Activated T-cell treated with anti-CD3 and anti-CD28 coated beads, Interleukin-2, amount 50 U/mL, for 4 hours (primary cell): Measurements from ENCODE around the gene RELL1. TPM values are rescaled to one million over a fixed set of nuclear protein-coding genes. Genes with fewer than 3 reads are reported as not detected.

ENCODE experiments used
- ATAC-seq, 2 donors: fragments of 200-7000 bp; cut with Tn5 transposase; one replicate each; pipeline ENCODE4 v1.10.0; 2021
- DNase-seq: peaks from one replicate; pipeline ENCODE4 v3.0.0-alpha.2; 2020
- H3K27me3 Mint-ChIP-seq: one replicate; pipeline ENCODE4 v1.8.0; 2021; ENCODE audit warnings: low read depth, mixed read lengths
- H3K36me3 Mint-ChIP-seq: one replicate; pipeline ENCODE4 v1.8.0; 2022; ENCODE audit warnings: mixed read lengths; ENCODE audit not compliant: insufficient read depth
- H3K4me1 Mint-ChIP-seq: one replicate; pipeline ENCODE4 v1.8.0; 2021; ENCODE audit warnings: low read depth, mixed read lengths
- H3K4me3 Mint-ChIP-seq: one replicate; pipeline ENCODE4 v1.8.0; 2021; ENCODE audit warnings: mild to moderate bottlenecking, moderate library complexity, mixed read lengths
- H3K9me3 Mint-ChIP-seq: one replicate; pipeline ENCODE4 v1.8.0; 2021; ENCODE audit warnings: mixed read lengths
- total RNA-seq, 3 donors: library from RNA; stranded (reverse); gene quantifications; one replicate each; pipeline ENCODE4 v1.2.1, GENCODE V29; 2021

Gene RELL1
- total RNA-seq, 3 donors from 2014 or later: 7.7 to 9.0 (median 8.2) TPM

- Mint-ChIP-seq H3K36me3 (peaks cover 28% of the 10 kb centered on the region), H3K4me3 (no peak overlapping the region), H3K9me3 (no peaks in the 10 kb centered on the region), H3K4me1 (peaks cover 10% of the 10 kb centered on the region), H3K27me3 (no peaks in the 10 kb centered on the region)
- ATAC-seq (no peak), DNase-seq (no peak)
Measured at GRCh38 chr4:37648084-37648817, 37.9 kb downstream of the RELL1 start.

DNA sequence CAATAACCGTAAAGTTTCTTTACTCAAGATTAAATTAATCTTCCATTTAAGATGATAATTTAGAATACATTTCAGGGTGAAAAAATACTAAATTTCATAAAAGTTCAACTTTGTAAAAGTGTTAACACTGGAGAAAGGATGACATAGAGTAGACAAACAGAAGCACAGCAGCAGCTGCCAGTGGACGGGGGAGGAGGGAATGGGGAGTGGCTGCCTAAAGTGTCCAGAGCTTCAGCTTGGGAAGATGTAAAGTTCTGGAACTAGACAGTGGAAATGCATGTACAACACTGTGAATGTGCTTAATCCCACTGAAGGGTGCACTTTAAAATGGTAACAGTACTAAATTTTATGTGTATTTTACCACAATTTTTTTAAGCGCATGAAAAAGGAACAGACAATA lies 39.9 kb downstream of the RELL1 start:
- no peak overlapping the region for H3K4me3 Mint-ChIP-seq
- no peaks in the 10 kb centered on the region for H3K9me3 Mint-ChIP-seq
- H3K4me1 Mint-ChIP-seq: peaks cover 1% of the 10 kb centered on the region
- ATAC-seq: no peak
- H3K27me3 Mint-ChIP-seq: no peaks in the 10 kb centered on the region
- peaks cover 31% of the 10 kb centered on the region for H3K36me3 Mint-ChIP-seq
- no peak for DNase-seq

DNA sequence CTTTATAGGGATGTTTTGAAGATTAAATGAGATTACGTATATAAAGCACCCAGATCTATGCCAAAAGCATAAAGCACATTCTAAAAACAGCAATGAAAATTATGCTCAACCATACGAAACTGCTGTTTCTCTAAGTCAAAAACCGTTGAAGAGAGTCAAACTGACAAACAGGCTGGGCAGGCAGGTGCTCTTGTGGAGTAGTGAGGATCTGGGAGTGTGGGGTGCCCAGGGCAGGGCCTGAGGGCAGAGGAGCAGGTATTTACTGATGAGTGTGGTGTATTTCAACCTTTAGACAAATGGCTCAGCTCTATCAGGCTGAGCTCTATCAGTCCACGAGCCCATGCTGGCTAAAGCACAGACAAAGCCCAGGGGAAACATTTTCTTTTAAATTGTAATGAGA lies 40.4 kb downstream of the RELL1 start:
- DNase-seq (no peak), ATAC-seq (no peak)
- no peaks in the 10 kb centered on the region for H3K27me3 Mint-ChIP-seq
- peaks cover 31% of the 10 kb centered on the region for H3K36me3 Mint-ChIP-seq
- no peak overlapping the region for H3K4me3 Mint-ChIP-seq
- no peaks in the 10 kb centered on the region for H3K9me3 Mint-ChIP-seq
- H3K4me1 Mint-ChIP-seq: no peaks in the 10 kb centered on the region

DNA sequence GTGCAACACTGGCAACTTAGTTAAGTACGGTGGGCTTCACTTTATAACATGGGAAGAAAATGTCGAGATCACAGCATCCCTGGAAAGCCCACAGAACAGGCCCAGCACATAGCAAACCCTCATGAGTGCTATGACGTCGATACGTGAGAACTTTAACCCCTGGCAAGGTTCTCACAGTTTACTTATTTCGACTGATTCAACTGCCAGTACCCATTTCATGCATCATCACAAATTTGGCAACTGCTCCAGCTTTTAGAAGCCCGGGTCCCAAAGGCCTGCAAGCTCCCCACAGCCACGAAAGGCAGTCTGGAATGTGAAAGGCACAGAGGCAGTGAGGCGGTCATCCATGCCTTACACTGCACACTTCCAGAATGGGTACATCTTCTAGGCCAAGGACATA lies 41.2 kb downstream of the RELL1 start:
- no peak overlapping the region for H3K4me3 Mint-ChIP-seq
- ATAC-seq (no peak), DNase-seq (no peak)
- H3K36me3 Mint-ChIP-seq: peaks cover 26% of the 10 kb centered on the region
- H3K9me3 Mint-ChIP-seq: no peaks in the 10 kb centered on the region
- H3K27me3 Mint-ChIP-seq: no peaks in the 10 kb centered on the region
- H3K4me1 Mint-ChIP-seq: no peaks in the 10 kb centered on the region

- H3K27me3 Mint-ChIP-seq: no peaks in the 10 kb centered on the region
- no peak for DNase-seq
- H3K9me3 Mint-ChIP-seq: no peaks in the 10 kb centered on the region
- no peak overlapping the region for H3K4me3 Mint-ChIP-seq
- peaks cover 34% of the 10 kb centered on the region for H3K36me3 Mint-ChIP-seq
- no peaks in the 10 kb centered on the region for H3K4me1 Mint-ChIP-seq
- no peak for ATAC-seq
Measured at GRCh38 chr4:37641886-37642849, 44.0 kb downstream of the RELL1 start.

GRCh38 chr4:37641352-37641751 lies 44.8 kb downstream of the RELL1 start:
- ATAC-seq (no peak), DNase-seq (no peak)
- Mint-ChIP-seq H3K4me3 (no peak overlapping the region), H3K9me3 (no peaks in the 10 kb centered on the region), H3K4me1 (no peaks in the 10 kb centered on the region), H3K36me3 (peaks cover 32% of the 10 kb centered on the region), H3K27me3 (no peaks in the 10 kb centered on the region)

DNA sequence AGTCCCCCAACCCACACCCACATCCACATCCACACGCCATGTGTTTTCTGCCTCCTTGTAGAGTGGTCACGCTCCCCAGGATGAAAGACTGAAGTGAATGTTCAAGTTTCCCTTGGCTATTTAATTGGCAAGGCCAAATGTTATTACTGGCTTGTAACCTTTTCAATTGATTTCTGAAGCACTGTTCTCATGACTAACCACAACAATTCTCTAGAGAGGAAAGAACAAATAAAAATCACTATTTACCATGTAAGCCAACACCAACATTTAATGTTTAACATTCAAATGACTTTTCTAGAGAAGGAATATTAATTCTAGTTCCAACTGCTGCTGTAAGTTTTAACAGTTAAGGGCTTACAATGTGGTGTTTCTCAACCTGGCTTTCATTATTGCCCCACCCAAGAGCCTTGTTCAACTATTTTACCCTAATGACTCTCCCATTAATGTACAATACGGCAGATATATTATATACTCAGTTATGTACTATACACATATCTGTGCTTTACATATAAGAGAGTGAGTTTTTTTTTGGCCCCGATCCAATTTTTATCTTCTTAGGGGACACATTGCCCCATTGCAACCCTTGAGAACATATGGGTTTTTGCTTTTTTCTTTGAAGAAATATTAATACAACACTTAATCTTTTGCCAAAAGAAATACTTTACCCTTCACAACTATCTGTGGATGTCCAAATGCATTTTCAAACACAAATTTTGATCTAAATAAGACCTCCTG lies 46.5 kb downstream of the RELL1 start:
- Mint-ChIP-seq H3K9me3 (no peaks in the 10 kb centered on the region), H3K4me1 (no peaks in the 10 kb centered on the region), H3K27me3 (no peaks in the 10 kb centered on the region), H3K4me3 (no peak overlapping the region), H3K36me3 (peaks cover 27% of the 10 kb centered on the region)
- no peak for ATAC-seq
- DNase-seq: no peak

GRCh38 chr4:37635155-37635554 lies 51.0 kb downstream of the RELL1 start:
- Mint-ChIP-seq H3K36me3 (peaks cover 39% of the 10 kb centered on the region), H3K4me3 (no peak overlapping the region), H3K27me3 (no peaks in the 10 kb centered on the region), H3K4me1 (no peaks in the 10 kb centered on the region), H3K9me3 (no peaks in the 10 kb centered on the region)
- no peak for DNase-seq
- ATAC-seq: no peak

DNA sequence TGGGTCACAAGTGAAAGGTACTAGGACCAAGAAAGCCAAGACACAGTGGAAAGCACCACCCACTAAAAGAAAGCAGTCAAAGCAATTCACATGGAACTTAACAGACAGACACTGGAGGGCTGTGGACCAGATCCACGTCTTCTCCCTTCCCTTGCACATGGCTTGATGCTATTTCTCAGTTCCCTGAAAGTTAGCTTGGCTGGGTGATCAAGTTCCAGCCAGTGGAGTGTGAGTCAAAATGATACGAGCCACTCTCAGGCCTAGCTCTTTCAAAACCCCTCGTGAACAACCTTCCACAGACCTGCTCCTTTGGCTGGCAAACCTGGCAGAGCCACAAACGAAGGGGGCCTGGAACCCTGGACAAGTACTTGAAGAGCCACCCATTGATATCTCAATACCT lies 52.0 kb downstream of the RELL1 start:
- no peaks in the 10 kb centered on the region for H3K9me3 Mint-ChIP-seq
- no peaks in the 10 kb centered on the region for H3K4me1 Mint-ChIP-seq
- peaks cover 40% of the 10 kb centered on the region for H3K36me3 Mint-ChIP-seq

DNA sequence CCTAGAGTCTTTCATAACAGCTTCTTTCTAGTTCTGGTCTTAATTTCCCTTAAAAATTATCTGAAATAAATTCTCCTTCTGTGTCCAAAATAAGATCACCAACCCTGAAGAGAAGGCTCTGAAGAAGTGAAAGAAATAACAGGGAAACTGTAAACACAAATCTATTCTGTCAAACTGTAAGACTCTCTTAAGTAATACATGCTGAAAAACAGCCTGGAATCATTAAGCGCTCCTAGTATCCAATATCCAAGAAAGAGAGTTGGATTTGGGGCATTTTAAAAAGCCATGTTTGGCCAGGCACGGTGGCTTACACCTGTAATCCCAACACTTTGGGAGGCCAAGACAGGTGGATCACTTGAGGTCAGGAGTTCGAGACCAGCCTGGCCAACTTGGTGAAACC lies 53.3 kb downstream of the RELL1 start:
- H3K4me1 Mint-ChIP-seq: no peaks in the 10 kb centered on the region
- H3K36me3 Mint-ChIP-seq: peaks cover 45% of the 10 kb centered on the region
- H3K27me3 Mint-ChIP-seq: no peaks in the 10 kb centered on the region
- no peak overlapping the region for H3K4me3 Mint-ChIP-seq
- ATAC-seq (no peak), DNase-seq (no peak)
- H3K9me3 Mint-ChIP-seq: no peaks in the 10 kb centered on the region

More for the DNA sequence above, 52.0 kb downstream of the RELL1 start:
- ATAC-seq: no peak
- no peak overlapping the region for H3K4me3 Mint-ChIP-seq
- no peak for DNase-seq
- no peaks in the 10 kb centered on the region for H3K27me3 Mint-ChIP-seq

- Mint-ChIP-seq H3K27me3 (no peaks in the 10 kb centered on the region), H3K36me3 (peaks cover 42% of the 10 kb centered on the region), H3K4me3 (no peak overlapping the region), H3K9me3 (no peaks in the 10 kb centered on the region), H3K4me1 (no peaks in the 10 kb centered on the region)
- no peak for ATAC-seq
- DNase-seq: no peak
Measured at GRCh38 chr4:37631551-37631950, 54.6 kb downstream of the RELL1 start.

DNA sequence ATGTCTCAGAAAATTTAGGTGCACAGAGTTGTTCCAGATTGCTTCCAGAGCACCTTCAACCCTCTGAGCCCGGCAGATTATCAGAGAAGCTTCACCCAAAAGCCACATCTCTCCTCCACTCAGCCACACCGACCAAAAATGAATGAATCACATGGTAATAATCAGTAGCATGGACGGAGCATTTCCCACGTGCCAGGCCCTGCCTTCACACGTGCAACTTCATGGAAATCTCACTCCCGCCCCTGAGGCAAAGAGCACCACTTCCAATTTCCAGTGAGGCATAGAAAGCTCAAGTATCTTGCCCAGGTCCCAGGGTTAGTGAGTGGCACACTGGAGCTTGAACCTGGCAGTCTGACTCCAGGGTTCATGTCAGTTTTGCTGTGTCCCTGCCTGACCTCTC lies 56.5 kb downstream of the RELL1 start:
- Mint-ChIP-seq H3K36me3 (peaks cover 44% of the 10 kb centered on the region), H3K27me3 (no peaks in the 10 kb centered on the region), H3K4me3 (no peak overlapping the region), H3K4me1 (no peaks in the 10 kb centered on the region), H3K9me3 (no peaks in the 10 kb centered on the region)
- DNase-seq: no peak
- no peak for ATAC-seq

DNA sequence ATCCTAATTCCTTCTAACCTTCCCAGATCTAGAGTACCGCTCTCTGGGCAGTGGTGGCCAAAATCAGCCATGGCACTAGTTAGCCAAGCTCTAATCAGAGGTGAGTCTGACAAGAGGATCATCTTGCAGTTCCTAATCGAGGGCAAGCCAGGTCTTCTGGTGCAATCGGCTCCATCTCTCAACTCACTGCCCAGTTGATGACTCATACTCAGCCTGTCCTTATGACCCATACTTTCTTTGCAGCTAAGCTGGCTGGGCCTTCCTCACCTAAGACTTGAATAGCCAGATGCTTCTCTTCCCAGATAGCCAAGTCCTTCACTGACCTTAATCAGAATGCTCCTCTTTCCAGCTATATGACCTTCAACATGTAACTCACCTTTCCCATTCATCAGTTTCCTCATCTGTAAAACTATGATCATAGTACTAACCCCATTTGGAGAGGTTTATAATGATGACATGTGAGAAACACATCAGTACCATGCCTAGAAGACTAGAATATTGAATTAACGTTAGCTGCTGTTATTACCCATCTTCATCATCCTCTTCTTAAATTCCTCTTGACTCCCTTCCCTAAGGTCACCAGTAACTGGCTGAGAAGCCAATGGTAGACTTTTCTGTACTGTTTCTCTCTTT lies 57.1 kb downstream of the RELL1 start:
- ATAC-seq: no peak
- H3K4me1 Mint-ChIP-seq: no peaks in the 10 kb centered on the region
- peaks cover 39% of the 10 kb centered on the region for H3K36me3 Mint-ChIP-seq
- no peak overlapping the region for H3K4me3 Mint-ChIP-seq
- no peak for DNase-seq
- H3K27me3 Mint-ChIP-seq: no peaks in the 10 kb centered on the region
- H3K9me3 Mint-ChIP-seq: no peaks in the 10 kb centered on the region

DNA sequence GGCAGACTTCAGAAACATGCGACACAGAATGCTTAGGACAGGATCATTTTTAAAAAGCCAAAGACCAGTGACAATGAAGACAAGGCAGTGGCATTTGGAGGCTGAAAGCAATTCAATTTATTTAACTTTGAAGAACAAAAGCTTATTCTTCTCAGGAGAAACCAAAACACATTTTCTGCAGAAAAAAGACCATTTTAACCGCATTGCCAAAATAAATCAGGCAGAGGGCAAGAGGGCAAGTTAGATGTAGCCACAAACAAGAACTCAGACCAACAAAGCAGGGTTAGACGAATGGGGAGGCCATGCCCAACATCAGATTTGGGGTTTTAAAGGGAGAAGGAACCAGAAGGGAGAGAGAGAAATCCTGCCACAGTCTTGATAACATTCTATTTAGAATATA lies 58.9 kb downstream of the RELL1 start:
- DNase-seq: no peak
- H3K9me3 Mint-ChIP-seq: no peaks in the 10 kb centered on the region
- peaks cover 45% of the 10 kb centered on the region for H3K36me3 Mint-ChIP-seq
- H3K4me3 Mint-ChIP-seq: no peak overlapping the region
- no peaks in the 10 kb centered on the region for H3K27me3 Mint-ChIP-seq
- ATAC-seq: no peak
- no peaks in the 10 kb centered on the region for H3K4me1 Mint-ChIP-seq
